Ovary (tissue), 9 donors: ENCODE results near the gene PLXNA2. TPM values are rescaled to one million over a fixed set of nuclear protein-coding genes. Genes with fewer than 3 reads are reported as not detected.

Experiments used
- DNase-seq, 5 donors: peaks; one replicate each; pipeline ENCODE4 v3.0.0-alpha.2; 2019 to 2020
- H3K27ac ChIP-seq, 2 donors: fragments of 200-600 bp; one replicate each; pipeline versions ENCODE4 v1.5.1 to v1.8.0; 2019 to 2022
- H3K27me3 ChIP-seq: fragments of 200-600 bp; one replicate; pipeline ENCODE4 v1.8.0; 2022
- H3K36me3 ChIP-seq: fragments of 200-600 bp; sonication (generic); one replicate; pipeline ENCODE4 v1.5.1; 2019
- H3K4me1 ChIP-seq: one replicate; pipeline ENCODE4 v1.8.1; 2013; ENCODE audit warnings: mild to moderate bottlenecking, moderate library complexity; ENCODE audit not compliant: insufficient read depth
- H3K4me3 ChIP-seq: fragments of 200-600 bp; sonication (generic); one replicate; pipeline ENCODE4 v1.5.1; 2017
- H3K9me3 ChIP-seq, 2 donors: fragments of 200-600 bp in 1 of 2; sonication (generic) in 1 of 2; one replicate each; pipeline versions ENCODE4 v1.5.1 to v1.8.1; 2013 to 2019; ENCODE audit warnings: mild to moderate bottlenecking in 1 of 2, moderate library complexity in 1 of 2
- CTCF ChIP-seq, 3 donors: fragments of 450-650 bp in 2 of 3; fragments of 200-600 bp in 1 of 3; IDR thresholded peaks; one replicate each; pipeline versions ENCODE4 v1.5.1 to v1.8.0; 2016 to 2022; ENCODE audit warnings: antibody characterized with exemption in 3 of 3, mild to moderate bottlenecking in 1 of 3
- EP300 ChIP-seq: sonication (generic); formaldehyde crosslinking; IDR thresholded peaks from one replicate; pipeline ENCODE4 v1.6.1; 2017; ENCODE audit warnings: antibody characterized with exemption
- POLR2A ChIP-seq: fragments of 450-650 bp; IDR thresholded peaks from one replicate; pipeline ENCODE4 v1.6.1; 2017; ENCODE audit warnings: antibody characterized with exemption, mild to moderate bottlenecking, moderate library complexity
- WGBS, 3 donors: extraction: QIAGEN DNeasy Blood & Tissue Kit in 1 of 3; methylation state at CpG; one replicate each; pipeline versions ENCODE4 v1.1.5 to v1.1.7; 2013 to 2017; 5-methylcytosine and 5-hydroxymethylcytosine counted together
- intact Hi-C, 4 donors: fragments of 100-400 bp; cut with DNase I; formaldehyde crosslinking; loops; one replicate each; pipeline versions ENCODE4 v1.11.0 to v1.15.1; 2022 to 2023
- polyA plus RNA-seq, 2 donors: library from polyadenylated mRNA; stranded (reverse); fragments of 200-250 nt in 1 of 2; fragments of 350-450 nt in 1 of 2; fragmentation: Illumina TruSeq in 1 of 2; extraction: RNeasy Lipid Tissue Mini Kit (QIAGEN cat#74804) in 1 of 2; gene quantifications; one replicate each; pipeline ENCODE4 v1.2.3, GENCODE V29; 2013 to 2014
- total RNA-seq, 7 donors: library from RNA; depleted of rRNA in 2 of 7; stranded (reverse); fragments of >200 nt in 2 of 7; fragmentation: NEBNext Ultra II Directional in 3 of 7; extraction: Animal tissue kit (Norgen Biotek cat#: 25700) in 3 of 7; gene quantifications; one replicate each; pipeline versions ENCODE4 v1.1.0 to v1.2.4, GENCODE V29; 2016 to 2023
- donor health status: DM: no; HTN: no; CAD: no; lungs with moderate emphysema.
- donor health status: DM: no; HTN: no; CAD: no.
- donor health status: Bipolar disorder and iron deficiency.
- donor health status: DM: yes; HTN: yes; CAD: no.
- donor health status: DM: no; HTN: no; CAD: no.
- donor health status: DM: yes; HTN: yes; CAD: no.

Gene PLXNA2
- total and polyA plus RNA-seq, 9 donors = 10.7 to 71.5 (median 44.0) TPM

- no peak overlapping the region for H3K4me3 ChIP-seq
- H3K27ac ChIP-seq = no peak overlapping the region
- intact Hi-C loops = no loop called here
- 71 to 88% (median 80%) methylated on average over 16 of the region's 16 CpGs for WGBS, 3 donors
- H3K9me3 ChIP-seq = no peaks in the 10 kb centered on the region
- no peaks in the 10 kb centered on the region for H3K27me3 ChIP-seq
- no peaks in the 10 kb centered on the region for H3K36me3 ChIP-seq
- no peak for TF ChIP-seq CTCF (IDR thresholded peaks at IDR 0.05)
- TF ChIP-seq POLR2A = no peak
- DNase-seq = no peak
- no peaks in the 10 kb centered on the region for H3K4me1 ChIP-seq
These were observed 253.2 kb downstream of the PLXNA2 start for GRCh38 chr1:207990876-207991582.

GRCh38 chr1:207990455-207990854, 253.7 kb downstream of the PLXNA2 start:
- intact Hi-C loops = no loop called here
- H3K36me3 ChIP-seq = no peaks in the 10 kb centered on the region
- H3K27me3 ChIP-seq = no peaks in the 10 kb centered on the region
- no peak overlapping the region for H3K27ac ChIP-seq
- no peaks in the 10 kb centered on the region for H3K4me1 ChIP-seq
- no peak for DNase-seq
- TF ChIP-seq CTCF (IDR thresholded peaks at IDR 0.05) (no peak), POLR2A (no peak), EP300 (no peak)
- WGBS, 3 donors = 87 to 93% (median 90%) methylated on average over 5 of the region's 5 CpGs
- H3K9me3 ChIP-seq = no peaks in the 10 kb centered on the region
- no peak overlapping the region for H3K4me3 ChIP-seq

GRCh38 chr1:207988326-207989165, 255.6 kb downstream of the PLXNA2 start:
- no peaks in the 10 kb centered on the region for H3K36me3 ChIP-seq
- no peak overlapping the region for H3K4me3 ChIP-seq
- DNase-seq = no peak
- no peak overlapping the region for H3K27ac ChIP-seq
- WGBS, 3 donors = 94 to 96% (median 95%) methylated on average over 10 of the region's 10 CpGs
- H3K9me3 ChIP-seq = no peaks in the 10 kb centered on the region
- intact Hi-C loops = no loop called here
- no peak for TF ChIP-seq EP300
- no peak for TF ChIP-seq POLR2A
- no peak for TF ChIP-seq CTCF (IDR thresholded peaks at IDR 0.05)
- H3K27me3 ChIP-seq = no peaks in the 10 kb centered on the region
- H3K4me1 ChIP-seq = no peaks in the 10 kb centered on the region

- Histone ChIP-seq H3K36me3 (no peaks in the 10 kb centered on the region), H3K9me3 (no peaks in the 10 kb centered on the region), H3K27me3 (no peaks in the 10 kb centered on the region), H3K4me1 (no peaks in the 10 kb centered on the region), H3K4me3 (no peak overlapping the region), H3K27ac (no peak overlapping the region)
- no peak for DNase-seq
- 31 to 33% (median 32%) methylated on average over 5 of the region's 5 CpGs for WGBS, 3 donors
- intact Hi-C loops = no loop called here
- TF ChIP-seq POLR2A (no peak), EP300 (no peak), CTCF (IDR thresholded peaks at IDR 0.05) (no peak)
These were observed 257.0 kb downstream of the PLXNA2 start for GRCh38 chr1:207987164-207987563.
